HG02981 (cell line): ENCODE measurements around the gene HAPLN2.
"Not testable (repeated sequence)": the region's sequence is repeated elsewhere in the genome, so short reads cannot be mapped to it uniquely, and the experiment has no call there.

Source experiments
- ATAC-seq: cut with Tn5 transposase; IDR thresholded peaks from one replicate; pipeline ENCODE4 v1.9.1; 2021; ENCODE audit warnings: mild to moderate bottlenecking, moderate library complexity; ENCODE audit not compliant: unreplicated experiment

The HAPLN2 gene

DNA sequence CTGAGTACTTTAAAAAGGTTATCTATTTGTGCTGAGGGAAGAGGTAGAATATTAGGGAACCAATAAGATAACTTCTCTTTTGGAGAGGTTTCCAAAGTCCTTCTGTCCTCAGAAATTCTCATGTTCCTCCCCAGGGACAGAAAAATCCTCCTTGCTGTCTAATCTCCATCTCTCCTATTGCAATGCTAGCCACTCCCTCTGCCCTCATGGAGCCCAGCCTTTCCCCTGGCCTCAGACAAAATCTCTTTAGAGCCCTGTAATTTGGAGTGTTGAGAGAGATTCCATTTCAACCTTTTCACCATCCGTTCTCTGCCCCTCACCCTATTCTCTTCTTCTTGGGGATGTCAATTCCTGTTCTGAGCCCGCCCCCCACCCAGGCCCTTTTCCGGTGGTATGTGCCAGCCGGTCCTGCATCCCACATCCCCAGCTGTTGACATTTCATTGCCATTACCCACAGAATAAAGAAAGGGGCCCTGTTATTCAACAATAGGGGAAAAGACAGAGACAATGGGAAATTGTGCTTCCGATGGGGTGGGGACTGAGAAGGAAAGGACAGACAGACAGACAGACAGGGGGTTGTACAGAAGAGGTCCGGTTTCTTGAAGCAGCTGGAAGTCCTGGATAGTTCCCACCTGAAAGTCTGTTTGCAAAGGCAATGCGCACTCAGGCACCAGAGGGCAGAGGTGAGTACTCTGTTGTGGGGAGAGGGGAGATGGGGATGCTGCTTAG lies at the start of gene HAPLN2:
HAPLN2 (plus strand) TSS at position 563 of the 729 bp plus-strand sequence. CDS start 4,076 bp downstream, outside the sequence.
- no peak for ATAC-seq

DNA sequence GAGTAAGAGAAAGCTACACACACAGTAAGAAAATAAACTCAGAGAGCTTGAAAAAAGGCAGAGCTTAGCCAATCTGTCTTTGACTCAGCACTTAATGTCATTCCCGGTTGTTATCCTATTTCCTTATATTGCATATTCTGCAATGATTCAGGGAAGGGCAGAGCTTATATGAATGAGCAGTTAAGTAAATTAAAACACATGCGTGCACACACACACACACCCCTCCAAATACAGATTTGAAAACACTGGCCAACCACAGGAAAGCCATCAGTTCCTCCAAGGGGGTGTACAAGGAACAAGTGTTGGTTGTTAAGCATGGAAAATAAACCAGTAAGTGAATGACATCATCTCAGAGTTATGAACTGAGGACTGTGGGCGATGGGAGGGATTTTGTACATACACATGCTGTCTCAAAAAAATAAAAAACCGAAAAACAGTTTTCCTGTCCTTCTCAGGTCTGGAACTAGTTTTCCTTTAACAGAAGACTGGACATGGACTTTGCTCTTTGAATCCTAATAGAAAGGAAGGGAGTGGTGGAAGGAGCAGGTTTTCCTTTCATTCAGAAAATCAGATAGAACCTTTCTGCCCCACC lies 47.9 kb upstream of the HAPLN2 start:
- ATAC-seq, result no peak

DNA sequence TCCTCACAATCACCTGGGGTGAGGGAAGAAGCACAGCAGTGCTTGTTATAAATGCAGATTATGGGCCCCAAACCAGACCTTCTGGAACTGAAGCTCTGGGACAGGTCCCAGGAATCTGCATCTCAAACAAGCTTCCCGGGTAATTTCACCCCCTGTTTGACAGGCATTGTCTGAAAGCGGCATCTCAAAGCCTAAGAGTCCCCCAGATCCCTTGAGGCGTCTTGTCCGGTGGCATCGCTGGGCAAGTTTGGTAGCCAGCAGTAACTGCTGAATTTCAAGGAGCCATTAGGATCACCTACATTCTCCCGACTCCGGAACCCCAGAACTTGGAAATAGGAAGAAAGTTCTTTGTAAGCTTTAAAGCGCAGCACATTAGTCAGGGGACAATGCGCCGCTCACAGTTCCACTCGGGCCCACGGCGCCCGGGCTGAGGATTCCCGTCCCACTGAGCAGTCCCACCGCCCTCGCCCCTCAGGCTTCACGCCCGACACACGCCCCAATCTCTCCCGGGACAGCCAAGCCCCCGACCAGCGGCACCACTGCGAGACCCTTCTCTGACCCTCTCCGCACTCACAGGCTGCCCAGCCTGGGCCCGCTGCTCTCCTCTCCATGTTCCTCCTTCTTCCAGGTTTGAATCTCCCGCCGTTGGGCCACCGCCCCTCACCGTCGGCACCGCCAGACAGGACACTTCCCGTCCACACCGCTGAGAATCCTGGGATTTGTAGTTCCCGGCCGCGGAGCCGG lies 47.1 kb upstream of the HAPLN2 start, which contains the start of gene IQGAP3:
IQGAP3 (minus strand) TSS at position 647 of the 744 bp plus-strand sequence; CDS start at position 611, 36 bp downstream.
- ATAC-seq, result peak; percentile 91

DNA sequence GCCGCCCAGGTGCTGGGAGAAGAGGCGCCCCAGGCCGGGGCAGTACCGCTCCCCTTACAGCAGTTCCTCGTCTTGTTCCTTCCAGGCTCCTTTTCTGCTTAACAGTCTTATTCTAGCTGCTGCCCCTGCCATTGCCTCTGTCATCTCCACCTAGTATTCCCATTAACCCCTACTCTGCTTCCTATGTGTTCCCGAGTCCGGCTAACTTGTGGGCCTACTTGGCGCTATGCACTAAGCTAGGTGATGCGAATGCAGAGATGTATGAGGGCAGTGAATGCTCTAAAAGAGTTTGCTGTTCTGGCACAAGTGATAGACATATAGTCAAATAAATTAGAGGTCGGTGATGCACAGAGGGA lies 46.6 kb upstream of the HAPLN2 start:
- no peak for ATAC-seq

DNA sequence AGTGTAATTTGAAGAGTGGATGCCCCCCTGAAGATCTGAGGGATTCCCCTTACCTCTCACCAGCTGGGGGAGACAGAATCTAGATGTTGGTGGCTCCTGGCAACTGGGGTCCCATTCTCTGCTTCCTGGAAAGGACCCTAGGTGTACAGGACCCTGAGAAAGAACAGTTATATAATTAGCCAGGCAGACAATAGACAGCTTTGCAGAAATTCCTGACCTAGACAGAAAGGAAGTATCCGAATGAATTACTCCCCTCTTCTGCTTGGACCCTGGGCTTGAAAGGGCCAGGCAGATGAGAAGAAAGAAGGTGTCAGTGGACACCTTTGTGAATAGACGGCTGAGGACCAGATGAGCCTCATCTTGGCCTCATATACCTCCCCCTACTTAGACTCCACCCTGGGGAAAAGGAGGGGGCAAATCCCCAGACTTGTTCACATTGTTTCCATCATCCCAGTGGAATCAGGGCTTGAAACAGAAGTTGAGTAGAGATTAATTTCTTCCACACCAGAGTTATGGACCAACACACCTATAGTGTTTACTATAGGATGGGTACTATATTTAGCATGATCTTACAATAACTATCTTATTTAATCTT lies 45.1 kb upstream of the HAPLN2 start:
- no peak for ATAC-seq

DNA sequence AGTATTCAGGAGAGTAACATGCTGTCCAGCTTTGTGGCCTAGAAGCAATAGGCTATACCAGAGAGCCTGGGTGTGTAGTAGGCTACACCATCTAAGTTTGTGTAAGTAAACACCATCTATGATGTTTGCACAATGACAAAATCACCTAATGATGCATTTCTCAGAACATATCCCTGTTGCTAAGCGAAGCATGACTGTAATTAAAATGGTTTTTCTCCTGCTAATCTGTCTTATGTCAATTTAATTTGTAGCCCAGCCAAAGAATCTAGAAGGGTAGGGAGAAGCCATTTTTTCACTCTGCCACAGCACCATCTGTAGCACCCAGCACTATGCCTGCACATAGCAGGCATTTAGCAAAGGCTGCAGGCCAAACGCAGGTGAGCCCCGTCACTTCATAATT lies 41.7 kb upstream of the HAPLN2 start:
- no peak for ATAC-seq

DNA sequence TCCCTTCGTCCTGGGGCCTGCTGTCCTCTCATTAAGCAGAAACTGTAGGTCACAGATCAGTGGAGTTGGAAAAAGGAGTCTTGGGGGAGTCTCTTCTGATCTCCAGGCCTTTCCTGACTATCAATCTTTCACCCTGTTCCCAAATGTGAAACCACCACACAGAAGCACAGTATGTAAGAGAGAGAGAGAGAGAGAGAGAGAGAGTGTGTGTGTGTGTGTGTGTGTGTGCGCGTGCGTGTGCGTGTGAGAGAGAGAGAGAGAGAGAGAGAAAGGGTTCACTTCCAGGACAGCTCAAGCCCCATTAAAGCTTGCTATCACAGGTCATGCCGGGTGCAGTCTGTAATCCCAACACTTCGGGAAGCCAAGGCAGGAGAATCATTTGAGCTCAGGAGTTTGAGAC lies 41.2 kb upstream of the HAPLN2 start:
- no peak for ATAC-seq

DNA sequence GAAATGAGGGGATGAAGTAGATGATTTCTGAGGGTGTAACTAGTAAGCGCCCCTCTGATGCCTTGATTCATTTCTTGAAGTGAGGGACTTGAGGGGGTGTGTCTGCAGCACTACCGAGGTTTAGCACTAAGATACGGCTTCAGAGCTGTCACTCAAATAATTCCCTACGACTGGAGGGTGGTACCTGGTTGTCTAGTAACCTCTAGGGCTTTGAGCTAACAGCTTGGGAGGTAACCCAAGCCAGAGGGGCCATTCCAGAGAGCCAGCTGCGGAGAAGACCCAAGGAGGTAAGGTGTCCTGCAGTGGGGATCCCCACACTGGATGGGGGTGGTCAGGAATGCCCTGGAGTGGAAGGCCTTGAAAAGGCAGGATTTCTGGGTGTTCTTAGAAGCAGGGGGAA lies 39.7 kb upstream of the HAPLN2 start, which contains the start of gene TTC24:
TTC24 (plus strand) TSS at position 252 of the 400 bp plus-strand sequence. CDS start 1,642 bp downstream, outside the sequence.
- ATAC-seq, result no peak

DNA sequence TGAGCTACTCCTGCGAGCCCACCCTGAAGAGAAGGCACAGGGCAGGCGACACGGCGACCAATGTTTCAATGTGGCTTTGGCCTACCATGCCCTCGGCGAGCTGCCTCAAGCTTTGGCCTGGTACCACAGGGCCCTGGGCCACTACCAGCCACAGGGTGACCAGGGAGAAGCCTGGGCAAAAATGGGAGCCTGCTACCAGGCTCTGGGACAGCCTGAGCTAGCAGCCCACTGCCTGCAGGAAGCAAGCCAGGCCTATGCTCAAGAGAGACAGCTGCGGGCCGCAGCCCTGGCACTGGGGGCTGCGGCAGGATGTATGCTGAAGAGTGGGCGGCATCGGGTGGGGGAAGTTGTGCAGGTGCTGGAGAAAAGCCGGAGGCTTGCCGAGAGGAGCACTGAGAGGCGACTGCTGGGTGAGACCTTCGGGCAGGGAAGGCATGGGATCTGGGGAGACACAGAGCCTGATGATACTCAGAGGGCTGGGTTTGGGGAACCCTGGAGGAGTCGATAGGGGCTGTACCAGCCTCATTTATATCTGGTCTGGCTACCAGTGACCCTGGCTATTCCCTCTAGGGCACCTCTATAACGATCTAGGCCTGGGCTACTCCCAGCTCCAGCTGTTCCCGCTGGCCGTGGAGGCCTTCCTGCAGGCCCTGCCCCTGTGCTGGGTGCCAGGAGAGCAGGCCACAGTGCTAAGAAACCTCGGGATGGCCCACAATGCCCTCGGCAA lies 37.4 kb upstream of the HAPLN2 start:
- ATAC-seq, result peak; percentile 44

DNA sequence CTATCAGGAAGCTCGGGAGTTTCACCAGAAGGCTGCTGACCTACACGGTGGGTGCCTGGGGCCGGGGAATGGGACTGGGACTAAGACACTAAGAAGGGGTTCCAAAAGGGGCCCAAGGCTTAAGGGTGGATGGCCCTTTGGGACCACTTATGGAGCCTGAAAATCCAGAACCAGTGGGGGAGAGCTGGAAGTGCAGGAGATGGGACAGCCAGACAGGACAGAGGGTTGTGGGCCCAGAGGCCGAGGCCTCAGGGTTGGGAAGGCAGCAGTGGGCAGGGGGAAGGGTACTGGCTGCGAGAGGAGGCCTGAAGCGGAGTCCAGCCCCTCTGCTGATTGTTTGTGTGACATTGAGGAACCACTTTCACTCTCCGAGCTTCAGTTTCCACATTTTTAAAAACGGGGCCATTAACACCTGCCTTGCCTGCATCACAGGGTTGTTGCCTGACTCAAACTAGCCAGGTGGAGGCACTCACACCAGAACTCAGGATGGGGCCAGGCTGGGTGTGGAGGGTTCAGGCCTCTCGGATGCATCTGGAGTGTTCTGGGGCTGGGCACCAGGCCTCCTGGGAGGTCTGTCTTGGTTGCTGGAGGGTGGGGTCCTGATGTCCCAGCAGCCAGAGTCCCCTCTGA lies 36.7 kb upstream of the HAPLN2 start:
- ATAC-seq, result no peak

DNA sequence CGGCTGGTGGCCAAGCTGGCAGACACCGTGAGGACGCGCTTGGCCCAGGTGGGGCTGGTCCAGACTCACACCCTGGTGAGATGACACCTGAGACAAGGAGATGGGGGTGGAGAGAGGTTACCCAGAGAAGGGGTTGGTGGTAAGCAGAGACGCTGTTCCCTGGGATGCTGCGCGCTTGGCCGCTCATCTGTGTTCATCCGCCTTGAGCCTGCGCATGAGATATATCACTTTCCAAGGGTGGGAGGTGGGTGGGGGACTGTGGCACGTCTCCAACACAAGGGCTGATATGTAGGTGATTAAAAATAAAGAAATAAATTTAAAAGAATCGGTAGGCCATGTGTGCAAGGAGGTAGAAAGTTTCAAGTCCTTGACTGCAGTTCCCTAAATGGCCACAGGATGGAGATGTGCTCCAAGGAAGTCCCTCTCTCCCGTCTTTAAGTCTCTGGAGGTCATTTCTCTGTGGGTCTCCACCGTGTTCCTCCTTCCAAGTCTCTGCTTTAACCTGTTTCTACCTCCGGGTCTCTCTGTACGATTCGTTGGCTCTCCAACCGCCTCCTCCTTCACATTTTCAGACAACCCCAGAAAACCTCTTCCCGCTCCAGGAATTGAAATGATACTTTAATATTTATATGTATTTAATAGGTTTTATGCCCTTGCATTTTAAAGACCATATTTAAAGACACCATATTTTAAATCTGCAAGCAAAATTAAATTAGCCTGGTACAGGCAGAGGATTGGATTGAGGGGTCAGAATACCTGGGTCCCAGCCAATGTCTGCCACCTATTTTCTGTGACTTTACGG lies 35.2 kb upstream of the HAPLN2 start:
- ATAC-seq, result no peak

DNA sequence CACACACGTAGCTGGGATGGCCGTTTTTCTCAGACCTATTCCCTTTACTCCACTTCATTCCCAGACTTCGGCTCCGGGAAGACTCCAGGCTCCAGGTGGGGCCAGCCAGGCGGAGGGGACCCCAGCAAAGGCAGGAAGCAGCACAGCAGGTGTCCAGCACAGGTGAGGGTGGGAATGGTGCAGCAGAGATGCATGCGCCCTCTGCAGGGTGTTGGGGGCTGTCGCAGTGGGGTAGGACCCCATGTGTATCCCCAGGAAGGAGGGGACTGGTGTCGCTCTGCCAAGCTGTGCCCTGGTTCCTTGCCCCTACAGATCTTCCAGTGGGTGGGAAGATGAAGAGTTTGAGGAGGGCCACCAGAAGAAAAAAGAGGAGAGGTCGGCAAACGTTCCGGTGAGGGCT lies 34.4 kb upstream of the HAPLN2 start:
- no peak for ATAC-seq

DNA sequence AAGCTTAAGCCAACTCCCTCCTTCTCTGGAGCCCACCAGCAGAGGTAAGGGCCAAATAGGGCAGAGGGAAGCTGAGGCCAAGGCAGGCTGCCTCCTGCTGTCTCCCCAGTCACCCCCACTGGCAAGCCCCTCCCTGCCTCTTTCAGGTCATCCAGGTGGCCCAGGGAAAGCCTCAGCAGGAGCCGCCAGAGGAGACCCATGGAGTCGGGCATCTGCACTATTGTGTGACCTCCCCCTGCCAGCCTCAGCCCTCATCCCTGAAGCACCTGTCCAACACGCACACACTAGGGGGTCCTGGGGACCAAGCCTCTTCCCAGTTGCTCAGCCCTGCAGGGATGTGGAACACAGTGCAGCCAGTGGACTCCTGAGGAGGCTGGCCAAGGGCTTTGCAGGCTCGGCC lies 32.9 kb upstream of the HAPLN2 start:
- no peak for ATAC-seq

DNA sequence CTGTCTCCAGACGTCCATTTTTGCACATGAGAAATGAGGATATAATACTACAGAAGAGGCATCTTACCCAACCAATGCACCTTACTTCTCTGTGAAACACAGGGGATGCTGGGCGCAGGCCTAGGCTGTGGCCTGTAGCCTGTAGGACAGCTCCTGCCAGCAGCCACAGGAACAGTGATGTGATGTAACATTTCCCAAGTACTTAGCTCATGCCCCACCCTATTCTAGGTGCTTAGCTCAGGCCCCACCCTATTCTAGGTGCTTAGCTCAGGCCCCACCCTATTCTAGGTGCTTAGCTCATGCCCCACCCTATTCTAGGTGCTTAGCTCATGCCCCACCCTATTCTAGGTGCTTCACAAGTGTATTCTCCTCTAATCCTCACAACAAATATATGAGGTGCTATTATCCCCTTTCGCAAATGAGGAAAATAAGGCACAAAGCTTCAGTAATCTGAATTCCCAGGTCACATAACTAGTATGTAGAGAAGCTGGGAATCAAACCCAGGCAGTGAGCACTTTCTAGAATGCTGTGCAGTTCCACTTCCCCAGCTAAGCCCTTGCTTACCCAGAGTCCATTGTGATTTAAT lies 32.2 kb upstream of the HAPLN2 start:
- ATAC-seq, result no peak

DNA sequence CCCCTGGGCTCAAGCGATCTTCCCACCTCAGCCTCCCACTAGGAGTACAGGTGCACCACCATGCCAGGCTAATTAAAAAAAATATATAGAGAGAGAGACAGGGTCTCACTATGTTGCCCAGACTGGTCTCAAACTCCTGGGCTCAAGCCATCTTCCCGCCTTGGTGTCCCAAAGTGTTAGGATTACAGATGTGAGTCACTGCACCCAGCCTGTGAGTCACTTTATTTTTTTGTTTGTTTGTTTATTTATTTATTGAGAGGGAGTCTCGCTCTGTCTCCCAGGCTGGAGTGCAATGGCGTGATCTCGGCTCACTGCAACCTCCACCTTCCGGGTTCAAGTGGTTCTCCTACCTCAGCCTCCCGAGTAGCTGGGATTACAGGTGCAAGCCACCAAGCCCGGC lies 31.3 kb upstream of the HAPLN2 start:
- ATAC-seq, result not testable (repeated sequence)

DNA sequence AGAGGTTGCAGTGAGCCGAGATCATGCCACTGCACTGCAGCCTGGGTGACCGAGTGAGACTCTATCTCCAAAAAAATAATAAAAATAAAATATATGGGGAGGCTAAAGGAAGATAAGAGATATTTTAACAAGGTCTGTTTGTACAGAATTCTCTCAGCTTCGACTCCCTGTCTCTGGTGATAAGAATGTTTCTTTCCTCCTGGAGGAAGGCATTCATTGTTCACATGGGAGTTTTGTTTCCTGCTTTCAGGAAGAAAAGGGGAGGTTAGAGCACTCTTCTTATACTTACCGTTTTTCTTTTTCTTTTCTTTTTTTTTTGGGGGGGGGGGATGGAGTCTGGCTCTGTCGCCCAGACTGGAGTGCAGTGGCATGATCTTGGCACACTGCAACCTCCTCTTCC lies 29.7 kb upstream of the HAPLN2 start:
- no peak for ATAC-seq

DNA sequence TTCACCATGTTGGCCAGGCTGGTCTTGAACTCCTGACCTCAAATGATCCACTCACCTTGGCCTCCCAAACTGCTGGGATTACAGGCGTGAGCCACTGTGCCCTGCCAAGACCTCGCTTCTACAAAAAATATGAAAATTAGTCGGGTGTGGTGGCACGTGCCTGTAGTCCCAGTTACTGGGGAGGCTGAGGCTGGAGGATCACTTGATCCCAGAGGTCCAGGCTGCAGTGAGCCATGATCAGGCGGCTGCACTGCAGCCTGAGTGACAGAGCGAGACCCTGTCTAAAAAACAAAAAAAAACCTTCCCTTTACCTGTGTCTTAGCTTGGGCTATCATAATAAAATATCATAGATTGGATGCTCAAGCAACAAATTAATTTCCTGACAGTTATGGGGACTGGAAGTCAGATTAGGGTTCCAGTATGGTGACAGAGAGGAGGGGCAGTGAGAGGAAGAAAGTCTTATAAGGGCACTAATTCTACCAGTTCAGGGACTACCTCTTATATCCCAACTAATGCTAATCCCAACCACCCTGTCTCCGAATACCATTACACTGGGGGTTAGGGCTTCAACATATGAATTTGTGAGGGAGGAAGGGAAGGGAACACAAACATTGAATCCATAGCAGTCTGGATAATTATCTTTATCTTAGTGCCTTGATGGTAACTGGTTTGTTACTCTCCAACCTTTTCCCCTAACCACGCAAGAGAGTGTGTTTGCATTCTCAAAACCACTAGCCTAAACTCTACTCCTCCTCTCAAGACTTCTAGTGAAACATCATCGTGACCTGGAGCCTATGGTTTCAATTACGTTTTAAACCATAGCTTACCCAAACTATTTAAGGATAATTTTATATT lies 28.7 kb upstream of the HAPLN2 start:
- no peak for ATAC-seq

DNA sequence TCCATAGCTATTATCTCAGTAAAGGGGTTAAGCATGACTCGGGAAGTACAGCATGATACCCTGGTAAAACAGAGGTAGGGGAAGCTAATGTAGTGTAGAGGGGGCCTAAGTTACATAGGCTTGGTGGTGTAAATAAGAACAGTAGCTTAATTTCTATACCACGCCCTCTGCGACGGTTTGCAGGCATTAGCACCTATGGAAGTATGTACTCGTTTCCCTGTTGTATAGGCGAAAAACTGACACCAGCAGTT lies 28.1 kb upstream of the HAPLN2 start:
- peak; percentile 6 for ATAC-seq
